Activated naive CD8-positive, alpha-beta T cell (primary cell): ENCODE results near the gene RBBP8.

Source experiments
- H3K27ac Mint-ChIP-seq: one replicate; pipeline ENCODE4 v1.8.0; 2021; ENCODE audit warnings: mixed read lengths
- H3K27me3 Mint-ChIP-seq: one replicate; pipeline ENCODE4 v1.8.0; 2021; ENCODE audit warnings: mixed read lengths
- H3K36me3 Mint-ChIP-seq: one replicate; pipeline ENCODE4 v1.8.0; 2021; ENCODE audit warnings: mixed read lengths
- H3K4me1 Mint-ChIP-seq: one replicate; pipeline ENCODE4 v1.8.0; 2021; ENCODE audit warnings: low read depth, mixed read lengths
- H3K4me3 Mint-ChIP-seq: one replicate; pipeline ENCODE4 v1.8.0; 2021; ENCODE audit warnings: mild to moderate bottlenecking, mixed read lengths
- H3K9me3 Mint-ChIP-seq: one replicate; pipeline ENCODE4 v1.8.0; 2021; ENCODE audit warnings: low read depth, mixed read lengths

Gene RBBP8

GRCh38 chr18:22964116-22964515, 31.0 kb downstream of the RBBP8 start:
- peaks cover 9% of the 10 kb centered on the region for H3K36me3 Mint-ChIP-seq
- no peak overlapping the region for H3K4me3 Mint-ChIP-seq
- H3K27me3 Mint-ChIP-seq = no peaks in the 10 kb centered on the region
- no peaks in the 10 kb centered on the region for H3K9me3 Mint-ChIP-seq
- peaks cover 2% of the 10 kb centered on the region for H3K4me1 Mint-ChIP-seq
- H3K27ac Mint-ChIP-seq = no peak overlapping the region

- no peaks in the 10 kb centered on the region for H3K27me3 Mint-ChIP-seq
- peaks cover 2% of the 10 kb centered on the region for H3K4me1 Mint-ChIP-seq
- no peaks in the 10 kb centered on the region for H3K9me3 Mint-ChIP-seq
- H3K36me3 Mint-ChIP-seq = peaks cover 6% of the 10 kb centered on the region
- H3K4me3 Mint-ChIP-seq = no peak overlapping the region
- H3K27ac Mint-ChIP-seq = no peak overlapping the region
These were observed 31.6 kb downstream of the RBBP8 start for GRCh38 chr18:22964722-22965121.

GRCh38 chr18:22971038-22971437, 37.9 kb downstream of the RBBP8 start:
- no peak overlapping the region for H3K27ac Mint-ChIP-seq

GRCh38 chr18:22974001-22974400, 40.9 kb downstream of the RBBP8 start:
- Mint-ChIP-seq H3K4me1 (peaks cover 8% of the 10 kb centered on the region), H3K27ac (no peak overlapping the region), H3K4me3 (no peak overlapping the region), H3K36me3 (peaks cover 8% of the 10 kb centered on the region), H3K27me3 (no peaks in the 10 kb centered on the region), H3K9me3 (no peaks in the 10 kb centered on the region)

More at GRCh38 chr18:22971038-22971437, 37.9 kb downstream of the RBBP8 start:
- peaks cover 8% of the 10 kb centered on the region for H3K36me3 Mint-ChIP-seq
- H3K4me3 Mint-ChIP-seq = no peak overlapping the region
- H3K27me3 Mint-ChIP-seq = no peaks in the 10 kb centered on the region
- peaks cover 3% of the 10 kb centered on the region for H3K4me1 Mint-ChIP-seq
- no peaks in the 10 kb centered on the region for H3K9me3 Mint-ChIP-seq

GRCh38 chr18:22974707-22975106, 41.6 kb downstream of the RBBP8 start:
- peaks cover 8% of the 10 kb centered on the region for H3K4me1 Mint-ChIP-seq
- H3K27ac Mint-ChIP-seq = no peak overlapping the region
- H3K4me3 Mint-ChIP-seq = no peak overlapping the region
- H3K27me3 Mint-ChIP-seq = no peaks in the 10 kb centered on the region
- H3K9me3 Mint-ChIP-seq = no peaks in the 10 kb centered on the region
- H3K36me3 Mint-ChIP-seq = peaks cover 7% of the 10 kb centered on the region

GRCh38 chr18:22975508-22975907, 42.4 kb downstream of the RBBP8 start:
- Mint-ChIP-seq H3K4me1 (peaks cover 8% of the 10 kb centered on the region), H3K9me3 (no peaks in the 10 kb centered on the region), H3K4me3 (no peak overlapping the region), H3K36me3 (peaks cover 6% of the 10 kb centered on the region), H3K27ac (peak overlapping the region; percentile 23), H3K27me3 (no peaks in the 10 kb centered on the region)

GRCh38 chr18:22977847-22978701, 44.9 kb downstream of the RBBP8 start:
- no peak overlapping the region for H3K27ac Mint-ChIP-seq
- no peaks in the 10 kb centered on the region for H3K9me3 Mint-ChIP-seq

DNA sequence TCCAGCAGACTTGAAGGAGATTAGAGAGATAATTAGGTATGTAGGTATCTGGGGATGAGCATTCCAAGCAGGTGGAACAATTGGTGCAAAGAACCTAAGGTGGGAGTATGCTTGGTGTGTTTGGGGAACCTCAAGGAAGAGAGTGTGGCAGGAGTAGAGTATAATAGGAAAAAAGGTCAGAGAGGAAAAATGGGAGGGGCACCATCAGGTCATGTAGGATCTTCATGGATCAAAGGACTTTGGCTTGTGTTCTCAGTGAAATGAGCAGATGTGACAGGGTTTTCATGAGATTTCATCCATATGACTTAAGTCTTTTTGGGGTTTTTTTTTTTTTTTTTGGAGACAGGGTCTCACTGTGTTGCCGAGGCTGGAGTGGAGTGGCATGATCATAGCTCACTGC, 47.3 kb downstream of the RBBP8 start:
- H3K27me3 Mint-ChIP-seq = no peaks in the 10 kb centered on the region
- H3K4me3 Mint-ChIP-seq = no peak overlapping the region
- H3K9me3 Mint-ChIP-seq = no peaks in the 10 kb centered on the region
- no peak overlapping the region for H3K27ac Mint-ChIP-seq
- peaks cover 8% of the 10 kb centered on the region for H3K36me3 Mint-ChIP-seq
- peaks cover 4% of the 10 kb centered on the region for H3K4me1 Mint-ChIP-seq

More at GRCh38 chr18:22977847-22978701, 44.9 kb downstream of the RBBP8 start:
- Mint-ChIP-seq H3K4me3 (no peak overlapping the region), H3K4me1 (peaks cover 4% of the 10 kb centered on the region), H3K27me3 (no peaks in the 10 kb centered on the region), H3K36me3 (peaks cover 6% of the 10 kb centered on the region)

GRCh38 chr18:22981274-22982133, 48.4 kb downstream of the RBBP8 start:
- Mint-ChIP-seq H3K4me1 (peaks cover 4% of the 10 kb centered on the region), H3K9me3 (no peaks in the 10 kb centered on the region), H3K27ac (no peak overlapping the region), H3K27me3 (no peaks in the 10 kb centered on the region), H3K36me3 (peaks cover 11% of the 10 kb centered on the region), H3K4me3 (no peak overlapping the region)

- Mint-ChIP-seq H3K27me3 (no peaks in the 10 kb centered on the region), H3K36me3 (peaks cover 11% of the 10 kb centered on the region), H3K9me3 (no peaks in the 10 kb centered on the region), H3K4me3 (no peak overlapping the region), H3K4me1 (peaks cover 4% of the 10 kb centered on the region), H3K27ac (no peak overlapping the region)
These were observed 50.0 kb downstream of the RBBP8 start for GRCh38 chr18:22983175-22983574.

- Mint-ChIP-seq H3K27me3 (no peaks in the 10 kb centered on the region), H3K36me3 (peaks cover 9% of the 10 kb centered on the region), H3K4me3 (no peak overlapping the region), H3K27ac (no peak overlapping the region), H3K4me1 (no peaks in the 10 kb centered on the region), H3K9me3 (no peaks in the 10 kb centered on the region)
These were observed 52.1 kb downstream of the RBBP8 start for GRCh38 chr18:22985250-22985649.

DNA sequence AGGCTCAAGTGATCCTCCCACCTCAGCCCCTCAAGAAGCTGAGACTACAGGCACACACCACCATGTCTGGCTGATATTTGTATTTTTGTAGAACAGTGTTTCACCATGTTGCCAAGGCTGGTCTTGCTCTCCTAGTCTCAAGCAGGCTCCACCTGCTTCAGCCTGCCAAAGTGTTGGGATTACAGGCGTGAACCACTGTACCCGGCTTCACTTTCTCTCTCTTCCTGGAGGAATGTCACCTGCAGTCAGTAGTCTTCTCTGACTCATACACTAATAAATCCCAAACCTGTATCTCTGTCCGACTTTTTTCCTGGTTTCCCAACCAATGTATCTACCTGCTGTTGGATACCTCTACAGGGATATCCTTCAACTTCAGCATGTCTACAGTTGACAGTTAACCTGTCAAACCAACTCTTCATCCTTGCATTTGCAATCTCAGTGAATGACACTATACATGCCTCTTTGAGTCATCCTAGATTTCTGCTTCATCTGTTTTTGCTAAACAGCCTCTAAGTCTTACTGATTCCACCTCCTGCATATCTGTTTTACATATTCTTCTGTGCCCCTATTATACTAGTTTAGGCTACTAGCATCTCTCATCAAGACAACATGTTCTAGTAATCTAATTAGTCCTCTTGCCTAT, 54.5 kb downstream of the RBBP8 start:
- no peaks in the 10 kb centered on the region for H3K27me3 Mint-ChIP-seq
- H3K4me1 Mint-ChIP-seq = no peaks in the 10 kb centered on the region
- H3K36me3 Mint-ChIP-seq = peaks cover 12% of the 10 kb centered on the region
- H3K4me3 Mint-ChIP-seq = no peak overlapping the region
- H3K9me3 Mint-ChIP-seq = no peaks in the 10 kb centered on the region
- no peak overlapping the region for H3K27ac Mint-ChIP-seq

DNA sequence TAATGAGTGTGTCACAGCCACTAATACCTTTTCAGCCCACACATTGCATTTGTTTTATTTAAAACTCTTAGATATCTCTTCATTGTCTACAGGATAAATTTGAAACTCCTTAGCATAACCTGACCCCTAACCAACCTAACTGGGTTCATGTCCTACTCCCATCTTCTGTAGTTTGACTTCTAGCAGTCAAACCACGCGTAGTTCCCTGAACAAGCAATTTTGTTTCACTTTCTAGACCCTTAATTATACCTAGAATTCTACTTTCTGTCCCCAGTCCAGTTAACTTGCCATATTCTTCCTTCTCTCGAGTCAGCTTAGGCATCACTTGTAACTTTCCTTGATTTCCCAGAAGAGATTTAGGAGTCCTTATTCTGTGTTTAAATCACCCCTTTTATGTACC, 55.1 kb downstream of the RBBP8 start:
- Mint-ChIP-seq H3K9me3 (no peaks in the 10 kb centered on the region), H3K36me3 (peaks cover 13% of the 10 kb centered on the region), H3K4me1 (no peaks in the 10 kb centered on the region), H3K4me3 (no peak overlapping the region), H3K27me3 (no peaks in the 10 kb centered on the region), H3K27ac (no peak overlapping the region)

- peaks cover 2% of the 10 kb centered on the region for H3K4me1 Mint-ChIP-seq
- no peaks in the 10 kb centered on the region for H3K9me3 Mint-ChIP-seq
- no peaks in the 10 kb centered on the region for H3K27me3 Mint-ChIP-seq
- H3K36me3 Mint-ChIP-seq = peaks cover 29% of the 10 kb centered on the region
- H3K27ac Mint-ChIP-seq = no peak overlapping the region
- no peak overlapping the region for H3K4me3 Mint-ChIP-seq
These were observed 65.2 kb downstream of the RBBP8 start for GRCh38 chr18:22998344-22998743.

DNA sequence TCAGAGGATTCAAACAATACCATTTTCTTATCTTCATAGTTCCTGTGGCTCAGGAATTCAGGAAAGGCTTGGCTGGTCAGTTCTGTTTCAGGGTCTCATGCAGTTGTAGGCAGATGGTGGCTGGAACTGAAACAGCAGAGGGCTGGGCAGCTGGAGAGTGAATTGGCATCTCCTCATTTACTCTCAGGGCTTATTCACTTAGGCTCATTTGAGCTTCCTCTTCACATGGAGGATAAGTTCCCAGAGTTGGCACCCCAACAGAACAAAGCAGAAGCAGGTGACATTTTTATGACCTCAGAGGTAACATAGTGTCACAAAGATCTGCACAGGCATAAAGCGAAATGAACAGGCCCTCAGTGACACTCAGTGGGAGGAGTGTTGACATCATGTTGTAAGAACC, 66.1 kb downstream of the RBBP8 start:
- Mint-ChIP-seq H3K9me3 (no peaks in the 10 kb centered on the region), H3K36me3 (peaks cover 32% of the 10 kb centered on the region), H3K27me3 (no peaks in the 10 kb centered on the region), H3K4me1 (peaks cover 2% of the 10 kb centered on the region), H3K27ac (no peak overlapping the region), H3K4me3 (no peak overlapping the region)
